ENCODE data around the gene NPAS3. TPM values are rescaled to one million over a fixed set of nuclear protein-coding genes. Genes with fewer than 3 reads are reported as not detected.

The NPAS3 gene
- total and polyA plus RNA-seq, 2 donors (not counting 1 experiment from before 2014, with no cell fraction given) = 0.10 to 0.50 TPM

- H4K20me1 ChIP-seq (ENCODE audit: control insufficient read depth, extremely low read depth, insufficient read depth, low read length) = no peaks in the 10 kb centered on the region
- no peak overlapping the region for H3K27ac ChIP-seq (ENCODE audit: insufficient read depth, low read length)
- TF ChIP-seq EZH2 (IDR thresholded peaks at IDR 0.05; ENCODE audit: low read length, missing control alignments) = no peak
- TF ChIP-seq, protein P1, sequence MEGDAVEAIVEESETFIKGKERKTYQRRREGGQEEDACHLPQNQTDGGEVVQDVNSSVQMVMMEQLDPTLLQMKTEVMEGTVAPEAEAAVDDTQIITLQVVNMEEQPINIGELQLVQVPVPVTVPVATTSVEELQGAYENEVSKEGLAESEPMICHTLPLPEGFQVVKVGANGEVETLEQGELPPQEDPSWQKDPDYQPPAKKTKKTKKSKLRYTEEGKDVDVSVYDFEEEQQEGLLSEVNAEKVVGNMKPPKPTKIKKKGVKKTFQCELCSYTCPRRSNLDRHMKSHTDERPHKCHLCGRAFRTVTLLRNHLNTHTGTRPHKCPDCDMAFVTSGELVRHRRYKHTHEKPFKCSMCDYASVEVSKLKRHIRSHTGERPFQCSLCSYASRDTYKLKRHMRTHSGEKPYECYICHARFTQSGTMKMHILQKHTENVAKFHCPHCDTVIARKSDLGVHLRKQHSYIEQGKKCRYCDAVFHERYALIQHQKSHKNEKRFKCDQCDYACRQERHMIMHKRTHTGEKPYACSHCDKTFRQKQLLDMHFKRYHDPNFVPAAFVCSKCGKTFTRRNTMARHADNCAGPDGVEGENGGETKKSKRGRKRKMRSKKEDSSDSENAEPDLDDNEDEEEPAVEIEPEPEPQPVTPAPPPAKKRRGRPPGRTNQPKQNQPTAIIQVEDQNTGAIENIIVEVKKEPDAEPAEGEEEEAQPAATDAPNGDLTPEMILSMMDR (conservative IDR thresholded peaks at IDR 0.05 in 1 of 2, IDR thresholded peaks at IDR 0.05 in 1 of 2; ENCODE audit: low read depth in 1 of 2, low read length in 2 of 2) = no peak
- H3K36me3 ChIP-seq (ENCODE audit: control insufficient read depth, insufficient read depth, low read length) = no peaks in the 10 kb centered on the region
- no peaks in the 10 kb centered on the region for H3K27me3 ChIP-seq (ENCODE audit: control insufficient read depth, insufficient read depth, low read length)
- no peaks in the 10 kb centered on the region for H3K4me1 ChIP-seq (ENCODE audit: control insufficient read depth, extremely low read depth, insufficient read depth, low read length)
- no peaks in the 10 kb centered on the region for H3K9me3 ChIP-seq (ENCODE audit: control insufficient read depth, insufficient read depth, low read depth, low read length)
- no peak overlapping the region for H3K4me3 ChIP-seq (replicated peaks in 1 of 4; ENCODE audit: control extremely low read depth in 1 of 4, insufficient read depth in 1 of 4, low read depth in 3 of 4, low read length in 4 of 4)
- no peak overlapping the region for H3K4me2 ChIP-seq (ENCODE audit: extremely low read depth, insufficient read depth, low read length)
- peak; percentile 55 to 89 for DNase-seq (ENCODE audit: low read depth in 2 of 2)
- H3K79me2 ChIP-seq (ENCODE audit: control insufficient read depth, insufficient read depth, low read length) = no peaks in the 10 kb centered on the region
- H2AFZ ChIP-seq (ENCODE audit: low read length) = no peak overlapping the region
- no peak overlapping the region for H3K9ac ChIP-seq (ENCODE audit: insufficient read depth, low read length)
Measured at GRCh38 chr14:33307691-33308251, 369.1 kb downstream of the NPAS3 start.

GRCh38 chr14:33309106-33309505 is 370.4 kb downstream of the NPAS3 start:
- TF ChIP-seq, protein P1 (conservative IDR thresholded peaks at IDR 0.05 in 1 of 2, IDR thresholded peaks at IDR 0.05 in 1 of 2; ENCODE audit: low read depth in 1 of 2, low read length in 2 of 2) = no peak
- TF ChIP-seq EZH2 (IDR thresholded peaks at IDR 0.05; ENCODE audit: low read length, missing control alignments) = no peak
- H3K4me3 ChIP-seq (replicated peaks in 1 of 4; ENCODE audit: control extremely low read depth in 1 of 4, insufficient read depth in 1 of 4, low read depth in 3 of 4, low read length in 4 of 4) = no peak overlapping the region
- H4K20me1 ChIP-seq (ENCODE audit: control insufficient read depth, extremely low read depth, insufficient read depth, low read length) = no peaks in the 10 kb centered on the region
- no peak overlapping the region for H3K27ac ChIP-seq (ENCODE audit: insufficient read depth, low read length)
- no peak for DNase-seq (ENCODE audit: low read depth in 2 of 2)
- no peaks in the 10 kb centered on the region for H3K9me3 ChIP-seq (ENCODE audit: control insufficient read depth, insufficient read depth, low read depth, low read length)
- H3K4me1 ChIP-seq (ENCODE audit: control insufficient read depth, extremely low read depth, insufficient read depth, low read length) = no peaks in the 10 kb centered on the region
- H3K9ac ChIP-seq (ENCODE audit: insufficient read depth, low read length) = no peak overlapping the region
- H3K4me2 ChIP-seq (ENCODE audit: extremely low read depth, insufficient read depth, low read length) = no peak overlapping the region
- H3K36me3 ChIP-seq (ENCODE audit: control insufficient read depth, insufficient read depth, low read length) = no peaks in the 10 kb centered on the region
- no peaks in the 10 kb centered on the region for H3K79me2 ChIP-seq (ENCODE audit: control insufficient read depth, insufficient read depth, low read length)
- no peak overlapping the region for H2AFZ ChIP-seq (ENCODE audit: low read length)
- no peaks in the 10 kb centered on the region for H3K27me3 ChIP-seq (ENCODE audit: control insufficient read depth, insufficient read depth, low read length)

DNA sequence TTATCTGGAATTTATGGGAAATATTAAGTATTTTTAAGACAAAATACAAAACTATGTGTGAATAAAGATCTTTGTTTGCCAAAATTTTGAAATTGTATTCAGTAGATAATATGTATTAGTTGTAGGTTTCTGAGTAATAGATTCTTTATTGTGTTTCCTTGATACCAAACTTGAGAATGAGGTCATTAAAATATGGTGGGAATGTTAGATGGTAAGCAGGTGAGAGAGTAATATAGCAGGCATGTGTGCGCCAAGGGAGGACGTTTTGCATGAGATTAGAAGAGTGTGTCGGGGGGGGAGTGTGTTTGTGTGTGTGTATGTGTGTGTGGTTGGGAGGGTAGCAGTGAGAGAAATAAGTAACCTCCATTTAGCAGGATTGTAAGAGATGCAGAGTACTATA is 376.5 kb downstream of the NPAS3 start:
- H3K4me2 ChIP-seq (ENCODE audit: extremely low read depth, insufficient read depth, low read length) = no peak overlapping the region
- no peaks in the 10 kb centered on the region for H4K20me1 ChIP-seq (ENCODE audit: control insufficient read depth, extremely low read depth, insufficient read depth, low read length)
- H3K9ac ChIP-seq (ENCODE audit: insufficient read depth, low read length) = no peak overlapping the region
- H3K36me3 ChIP-seq (ENCODE audit: control insufficient read depth, insufficient read depth, low read length) = no peaks in the 10 kb centered on the region
- H3K4me3 ChIP-seq (replicated peaks in 1 of 4; ENCODE audit: control extremely low read depth in 1 of 4, insufficient read depth in 1 of 4, low read depth in 3 of 4, low read length in 4 of 4) = no peak overlapping the region
- no peaks in the 10 kb centered on the region for H3K79me2 ChIP-seq (ENCODE audit: control insufficient read depth, insufficient read depth, low read length)
- DNase-seq (ENCODE audit: low read depth in 2 of 2) = no peak
- H3K4me1 ChIP-seq (ENCODE audit: control insufficient read depth, extremely low read depth, insufficient read depth, low read length) = no peaks in the 10 kb centered on the region
- no peak overlapping the region for H2AFZ ChIP-seq (ENCODE audit: low read length)
- H3K9me3 ChIP-seq (ENCODE audit: control insufficient read depth, insufficient read depth, low read depth, low read length) = no peaks in the 10 kb centered on the region
- no peaks in the 10 kb centered on the region for H3K27me3 ChIP-seq (ENCODE audit: control insufficient read depth, insufficient read depth, low read length)
- TF ChIP-seq EZH2 (IDR thresholded peaks at IDR 0.05; ENCODE audit: low read length, missing control alignments) = no peak
- TF ChIP-seq, protein P1 (conservative IDR thresholded peaks at IDR 0.05 in 1 of 2, IDR thresholded peaks at IDR 0.05 in 1 of 2; ENCODE audit: low read depth in 1 of 2, low read length in 2 of 2) = no peak
- no peak overlapping the region for H3K27ac ChIP-seq (ENCODE audit: insufficient read depth, low read length)
